NAMALWA (cell line): ENCODE measurements around the gene HELZ.
A peak's percentile ranks its signal among the peaks of the same experiment; 100 is the strongest.
"Not testable (repeated sequence)": the region's sequence is repeated elsewhere in the genome, so short reads cannot be mapped to it uniquely, and the experiment has no call there.

Source experiments
- DNase-seq: peaks from one replicate; pipeline ENCODE4 v3.0.0-alpha.2; 2015; ENCODE audit warnings: low spot score

HELZ gene

DNA sequence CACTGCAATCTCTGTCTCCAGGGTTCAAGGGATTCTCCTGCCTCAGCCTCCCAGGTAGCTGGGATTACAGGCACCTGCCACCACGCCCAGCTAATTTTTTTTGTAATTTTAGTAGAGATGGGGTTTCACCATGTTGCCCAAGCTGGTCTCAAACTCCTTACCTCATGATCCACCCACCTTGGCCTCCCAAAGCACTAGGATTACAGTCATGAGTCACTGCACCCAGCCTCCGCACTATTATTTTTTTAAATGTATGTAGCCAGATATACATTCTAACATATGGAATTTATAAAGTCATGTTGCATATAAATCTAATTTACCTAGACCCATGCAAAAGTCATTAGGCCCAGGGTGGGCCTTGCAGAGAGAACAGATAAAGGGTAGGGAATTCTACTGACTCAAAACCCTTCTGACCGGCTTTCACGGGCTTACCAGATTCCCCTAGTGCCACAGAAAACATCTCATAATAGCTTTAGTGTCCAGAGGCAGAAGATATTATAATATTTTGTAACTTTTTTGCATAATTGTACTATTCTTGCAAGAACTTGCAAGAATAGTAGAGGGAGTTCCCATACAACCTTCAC, 20.5 kb upstream of the HELZ start:
- DNase-seq, result no peak

- no peak for DNase-seq
Observed at GRCh38 chr17:67262435-67263117, 17.6 kb upstream of the HELZ start.

- no peak for DNase-seq
Observed at GRCh38 chr17:67260170-67260987, 15.4 kb upstream of the HELZ start.

GRCh38 chr17:67258821-67259468, 13.9 kb upstream of the HELZ start:
- no peak for DNase-seq

DNA sequence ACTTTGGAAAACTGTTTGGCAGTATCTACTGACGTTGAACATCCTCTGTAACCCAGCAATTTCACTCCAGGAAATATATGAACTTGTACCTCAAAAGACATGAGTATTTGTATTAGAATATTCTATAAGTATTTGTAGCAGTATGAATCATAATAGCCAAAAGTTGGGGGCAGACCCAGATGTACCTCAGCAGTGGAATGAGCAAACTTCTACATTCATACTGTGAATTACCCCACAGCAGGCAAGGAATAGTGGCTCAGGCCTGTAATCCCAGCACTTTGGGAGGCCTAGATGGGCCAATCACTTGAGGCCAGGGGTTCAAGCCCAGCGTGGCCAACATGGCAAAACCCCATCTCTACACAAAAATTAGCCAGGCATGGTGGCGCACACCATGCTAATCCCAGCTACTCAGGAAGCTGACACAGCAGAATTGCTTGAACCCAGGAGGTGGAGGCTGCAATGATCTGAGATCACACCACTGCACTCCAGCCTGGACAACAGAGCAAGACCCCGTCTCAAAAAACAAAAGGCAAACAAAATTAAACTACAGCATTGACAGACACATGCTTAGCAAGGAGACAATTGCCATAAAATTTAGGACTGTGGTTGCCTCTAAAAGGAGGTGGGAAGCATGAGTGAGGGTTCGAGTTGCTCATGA, 11.2 kb upstream of the HELZ start:
- DNase-seq, result no peak

GRCh38 chr17:67253384-67253783, 8.4 kb upstream of the HELZ start:
- no peak for DNase-seq

- not testable (repeated sequence) for DNase-seq
Observed at GRCh38 chr17:67251586-67251985, 6.6 kb upstream of the HELZ start.

DNA sequence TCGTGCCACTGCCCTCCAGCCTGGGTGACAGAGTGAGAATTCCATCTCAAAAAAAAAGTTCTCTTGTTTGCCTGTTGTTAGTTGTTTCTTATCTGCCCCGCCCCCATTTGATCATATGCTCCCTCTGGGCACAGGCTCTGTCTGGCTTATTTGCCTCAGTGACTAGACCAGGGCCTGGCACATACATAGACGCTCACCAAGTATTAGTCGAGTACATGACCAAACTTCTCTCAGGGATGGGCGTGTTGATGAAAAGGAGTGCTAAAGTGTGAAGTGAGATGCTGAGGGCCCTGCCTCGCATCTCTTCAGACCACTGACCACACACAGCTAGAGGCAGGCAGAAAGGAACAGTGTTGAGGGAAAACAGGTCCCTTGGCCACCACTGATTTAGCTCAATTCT, 3.3 kb upstream of the HELZ start:
- no peak for DNase-seq

DNA sequence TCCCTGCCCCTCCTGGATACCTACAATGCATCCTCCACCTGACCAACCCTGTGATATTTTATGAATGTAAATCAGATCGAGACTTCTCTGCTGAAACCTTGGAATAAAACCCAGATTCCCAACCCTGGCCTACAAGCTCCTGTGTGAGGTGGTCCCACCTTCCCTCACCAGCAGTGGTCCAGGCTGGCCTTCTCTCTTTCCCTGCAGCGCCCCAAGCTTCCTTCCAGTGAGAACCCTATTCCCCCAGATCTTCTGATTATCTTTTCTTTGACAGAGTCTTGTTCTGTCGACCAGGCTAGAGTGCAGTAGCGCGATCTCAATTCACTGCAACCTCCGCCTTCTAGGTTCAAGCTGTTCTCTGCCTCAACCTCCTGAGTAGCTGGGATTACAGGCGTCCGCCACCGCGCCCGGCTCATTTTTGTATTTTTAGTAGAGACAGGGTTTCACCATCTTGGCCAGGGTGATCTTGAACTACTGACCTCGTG, 2.5 kb upstream of the HELZ start:
- no peak for DNase-seq

DNA sequence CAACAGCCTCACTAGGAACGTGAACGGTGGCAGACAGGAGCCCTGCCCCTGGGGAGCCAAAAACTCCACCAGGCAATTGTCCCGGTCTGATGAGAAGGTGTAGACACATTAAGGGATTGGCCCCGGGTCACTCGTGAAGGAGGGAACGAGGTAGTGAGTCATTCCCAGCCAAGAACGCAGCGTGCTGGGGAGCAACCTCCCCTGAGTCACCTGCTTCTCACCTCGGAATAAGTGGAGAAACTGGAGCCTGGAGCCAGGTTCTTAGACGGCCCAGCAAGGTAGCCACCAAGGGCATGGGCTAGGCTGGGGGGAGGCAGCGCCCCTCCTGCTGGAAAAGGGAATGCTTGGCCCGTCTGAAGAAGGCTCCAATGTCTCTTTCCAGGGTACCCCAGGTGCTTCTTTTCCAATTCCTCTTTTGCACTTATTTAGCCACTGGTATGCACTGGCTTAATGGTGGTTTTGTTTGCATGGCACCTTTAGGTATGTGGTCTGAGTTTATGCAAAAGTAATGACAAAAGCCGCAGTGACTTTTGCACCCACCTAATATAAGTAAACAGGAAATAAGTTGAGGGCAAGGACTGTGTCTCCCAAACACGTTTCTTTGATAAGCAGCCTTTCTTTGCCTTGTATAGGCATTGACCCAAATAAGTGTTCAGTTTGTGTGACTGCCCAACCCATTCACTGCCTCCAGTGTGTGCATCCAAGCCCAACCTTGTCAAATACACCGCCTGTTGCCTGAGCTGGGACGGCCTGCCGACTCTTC, 1.8 kb upstream of the HELZ start:
- DNase-seq, result peak; percentile 39

GRCh38 chr17:67246403-67246652, 1.3 kb upstream of the HELZ start:
- DNase-seq, result no peak

GRCh38 chr17:67245694-67246402, 852 bp upstream of the HELZ start:
- DNase-seq, result peak; percentile 58

- peak; percentile 21 for DNase-seq
Observed at GRCh38 chr17:67244431-67245072, 444 bp downstream of the HELZ start.

- DNase-seq, result no peak
Observed at GRCh38 chr17:67243284-67243683, 1.7 kb downstream of the HELZ start.

DNA sequence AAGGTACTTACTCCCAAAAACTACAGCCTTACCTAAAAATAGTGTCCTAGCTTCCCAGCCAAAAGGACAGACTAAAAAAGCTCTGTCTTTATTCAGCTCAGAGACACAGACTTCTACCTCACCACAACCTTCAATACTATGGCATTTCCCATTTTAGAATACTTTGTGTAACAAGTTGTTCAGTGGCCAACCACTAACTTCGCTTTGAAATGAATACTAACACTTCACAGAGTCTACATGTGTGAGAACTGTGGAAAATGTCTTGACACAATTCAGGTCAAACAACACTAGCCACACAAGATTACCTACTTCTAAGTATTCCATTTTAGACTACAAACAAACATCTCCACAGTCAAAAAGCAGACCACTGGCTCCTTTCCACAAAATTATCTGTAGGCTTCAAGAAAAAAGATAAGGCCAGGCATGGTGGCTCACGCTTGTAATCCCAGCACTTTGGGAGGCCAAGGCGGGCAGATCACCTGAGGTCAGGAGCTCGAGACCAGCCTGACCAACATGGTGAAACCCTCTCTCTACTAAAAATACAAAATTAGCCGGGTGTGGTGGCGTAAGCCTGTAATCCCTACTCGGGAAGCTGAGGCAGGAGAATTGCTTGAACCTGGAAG, 3.2 kb downstream of the HELZ start:
- no peak for DNase-seq

GRCh38 chr17:67239597-67239996, 5.4 kb downstream of the HELZ start:
- no peak for DNase-seq

DNA sequence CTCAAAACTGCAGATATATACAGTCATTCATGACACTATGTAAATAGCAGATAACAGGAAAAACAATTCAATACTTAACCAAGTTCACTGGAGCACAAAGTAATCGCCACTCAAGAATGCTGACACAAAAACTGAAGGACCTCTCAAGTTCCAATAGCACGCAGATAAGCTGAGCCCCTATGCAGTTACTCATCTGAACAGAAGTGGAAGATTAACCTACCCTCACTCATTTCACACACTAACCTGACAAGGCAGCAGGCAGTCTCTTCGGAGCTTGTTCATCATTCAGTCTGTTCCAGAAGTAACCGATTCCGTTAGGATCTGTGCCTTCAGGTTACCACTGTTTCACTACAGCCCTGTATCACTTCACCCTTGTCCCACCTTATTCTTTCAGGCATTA, 6.0 kb downstream of the HELZ start:
- DNase-seq, result no peak

GRCh38 chr17:67232441-67232840, 12.6 kb downstream of the HELZ start:
- DNase-seq, result no peak

- no peak for DNase-seq
Observed at GRCh38 chr17:67229109-67229955, 15.7 kb downstream of the HELZ start.
